ENCODE measurements around the gene ACP7.

DNA sequence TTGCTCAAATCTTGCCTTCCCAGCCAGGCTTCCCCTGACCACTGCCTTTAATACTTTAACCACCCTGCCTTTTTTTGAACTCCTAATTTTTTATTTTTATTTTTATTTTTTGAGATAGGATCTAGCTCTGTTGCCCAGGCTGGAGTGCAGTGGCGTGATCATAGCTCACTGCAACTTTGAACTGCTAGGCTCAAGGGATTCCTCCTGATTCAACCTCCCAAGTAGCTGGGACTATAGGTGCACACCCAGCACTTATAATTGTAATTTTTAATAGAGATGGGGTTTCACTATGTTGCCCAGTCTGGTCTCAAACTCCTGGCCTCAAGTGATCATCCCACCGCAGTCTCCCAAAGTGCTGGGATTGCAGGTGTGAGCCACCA is 30.1 kb upstream of the ACP7 start:
- TF ChIP-seq CTCF (IDR thresholded peaks at IDR 0.05; ENCODE audit: insufficient read depth, low read length, poor library complexity, severe bottlenecking) (no peak), EZH2phosphoT487 (conservative IDR thresholded peaks at IDR 0.05; ENCODE audit: low read length) (no peak)
